ENCODE results near the gene CCNY.

Gene CCNY

DNA sequence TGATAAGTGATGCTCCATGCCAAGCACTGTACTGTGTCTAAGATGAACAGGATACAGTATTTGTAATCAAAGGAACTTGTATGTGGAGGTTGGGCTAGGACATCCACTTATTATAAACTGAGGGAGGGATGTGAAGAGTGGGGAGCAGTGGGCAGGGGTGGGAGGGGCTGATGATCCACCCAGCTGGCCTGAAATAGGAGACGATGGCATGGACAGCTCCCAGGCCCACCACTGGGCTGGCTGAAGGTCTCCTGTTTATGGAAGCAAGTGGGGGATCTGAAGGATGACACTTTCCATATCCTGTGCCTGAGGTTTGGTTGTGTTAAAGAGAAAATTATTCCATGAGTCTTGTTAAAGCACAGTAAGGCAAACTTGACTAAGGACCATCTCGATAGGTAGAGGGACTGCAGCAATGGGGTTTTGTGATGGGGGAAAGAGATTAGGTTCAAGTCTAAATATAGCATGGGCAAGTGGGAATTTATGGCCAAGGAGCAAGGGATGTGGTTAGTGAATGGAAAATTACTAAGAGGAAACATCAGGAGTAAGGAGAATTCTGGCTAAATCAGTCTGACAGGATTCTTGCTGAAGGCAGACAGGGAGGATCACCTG, 124.6 kb downstream of the CCNY start:
- Histone ChIP-seq H3K4me3 (ENCODE audit: low read length, poor library complexity, severe bottlenecking) (no peak overlapping the region), H3F3A (ENCODE audit: low read depth) (no peaks in the 10 kb centered on the region), H3K9ac (ENCODE audit: low read depth, low read length, poor library complexity, severe bottlenecking) (no peak overlapping the region), H2AFZ (ENCODE audit: low read length) (no peak overlapping the region), H3K9me2 (replicated peaks; ENCODE audit: low read depth, low read length) (no peaks in the 10 kb centered on the region), H3K4me1 (ENCODE audit: insufficient read depth, low read length, poor library complexity, severe bottlenecking) (peaks cover 37% of the 10 kb centered on the region), H3K79me2 (ENCODE audit: insufficient read depth, low read length) (peaks cover 100% of the 10 kb centered on the region), H3K4me2 (ENCODE audit: low read depth, low read length, poor library complexity, severe bottlenecking) (no peak overlapping the region), H4K20me1 (ENCODE audit: insufficient read depth, low read length, poor library complexity, severe bottlenecking) (peaks cover 57% of the 10 kb centered on the region), H3K9me3 (ENCODE audit: insufficient read depth, low read depth, low read length) (no peaks in the 10 kb centered on the region), H3K27me3 (ENCODE audit: insufficient read depth, low read length, poor library complexity, severe bottlenecking) (no peaks in the 10 kb centered on the region), H3K36me3 (ENCODE audit: insufficient read depth, low read length) (no peaks in the 10 kb centered on the region)
- no peak for TF ChIP-seq EZH2phosphoT487 (IDR thresholded peaks at IDR 0.05; ENCODE audit: borderline replicate concordance)
- TF ChIP-seq, protein P1, sequence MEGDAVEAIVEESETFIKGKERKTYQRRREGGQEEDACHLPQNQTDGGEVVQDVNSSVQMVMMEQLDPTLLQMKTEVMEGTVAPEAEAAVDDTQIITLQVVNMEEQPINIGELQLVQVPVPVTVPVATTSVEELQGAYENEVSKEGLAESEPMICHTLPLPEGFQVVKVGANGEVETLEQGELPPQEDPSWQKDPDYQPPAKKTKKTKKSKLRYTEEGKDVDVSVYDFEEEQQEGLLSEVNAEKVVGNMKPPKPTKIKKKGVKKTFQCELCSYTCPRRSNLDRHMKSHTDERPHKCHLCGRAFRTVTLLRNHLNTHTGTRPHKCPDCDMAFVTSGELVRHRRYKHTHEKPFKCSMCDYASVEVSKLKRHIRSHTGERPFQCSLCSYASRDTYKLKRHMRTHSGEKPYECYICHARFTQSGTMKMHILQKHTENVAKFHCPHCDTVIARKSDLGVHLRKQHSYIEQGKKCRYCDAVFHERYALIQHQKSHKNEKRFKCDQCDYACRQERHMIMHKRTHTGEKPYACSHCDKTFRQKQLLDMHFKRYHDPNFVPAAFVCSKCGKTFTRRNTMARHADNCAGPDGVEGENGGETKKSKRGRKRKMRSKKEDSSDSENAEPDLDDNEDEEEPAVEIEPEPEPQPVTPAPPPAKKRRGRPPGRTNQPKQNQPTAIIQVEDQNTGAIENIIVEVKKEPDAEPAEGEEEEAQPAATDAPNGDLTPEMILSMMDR (conservative IDR thresholded peaks at IDR 0.05; ENCODE audit: low read length), result no peak

DNA sequence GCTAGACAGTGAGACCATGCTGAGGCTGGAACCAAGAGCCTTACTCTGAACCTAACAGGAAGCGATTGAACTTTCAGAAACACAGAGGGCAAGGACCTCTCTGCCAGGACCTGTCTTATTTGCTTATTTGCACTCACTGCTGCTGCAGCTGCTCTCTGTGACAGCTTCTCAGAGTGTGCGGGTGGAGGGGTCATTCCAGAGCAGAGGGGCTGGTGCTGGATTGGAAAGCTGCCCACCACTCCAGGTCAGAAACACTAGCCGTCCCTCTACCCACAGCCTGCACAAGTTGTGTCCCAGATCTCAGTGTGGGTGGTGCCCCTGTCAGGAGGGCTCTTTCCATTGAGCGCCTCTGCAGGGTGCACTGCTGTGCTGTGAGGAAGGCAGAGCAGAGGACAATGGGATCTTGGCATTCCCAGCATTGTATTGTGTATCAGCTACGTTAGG, 126.2 kb downstream of the CCNY start:
- TF ChIP-seq, protein P1 (conservative IDR thresholded peaks at IDR 0.05; ENCODE audit: low read length), result no peak
- TF ChIP-seq EZH2phosphoT487 (IDR thresholded peaks at IDR 0.05; ENCODE audit: borderline replicate concordance), result no peak
- Histone ChIP-seq H3K27me3 (ENCODE audit: insufficient read depth, low read length, poor library complexity, severe bottlenecking) (no peaks in the 10 kb centered on the region), H3K9ac (ENCODE audit: low read depth, low read length, poor library complexity, severe bottlenecking) (no peak overlapping the region), H3K4me2 (ENCODE audit: low read depth, low read length, poor library complexity, severe bottlenecking) (no peak overlapping the region), H3K36me3 (ENCODE audit: insufficient read depth, low read length) (no peaks in the 10 kb centered on the region), H3K79me2 (ENCODE audit: insufficient read depth, low read length) (peaks cover 100% of the 10 kb centered on the region), H3K9me2 (replicated peaks; ENCODE audit: low read depth, low read length) (no peaks in the 10 kb centered on the region), H2AFZ (ENCODE audit: low read length) (no peak overlapping the region), H4K20me1 (ENCODE audit: insufficient read depth, low read length, poor library complexity, severe bottlenecking) (peaks cover 49% of the 10 kb centered on the region), H3F3A (ENCODE audit: low read depth) (no peaks in the 10 kb centered on the region), H3K9me3 (ENCODE audit: insufficient read depth, low read depth, low read length) (no peaks in the 10 kb centered on the region), H3K4me1 (ENCODE audit: insufficient read depth, low read length, poor library complexity, severe bottlenecking) (peaks cover 31% of the 10 kb centered on the region), H3K4me3 (ENCODE audit: low read length, poor library complexity, severe bottlenecking) (no peak overlapping the region)

DNA sequence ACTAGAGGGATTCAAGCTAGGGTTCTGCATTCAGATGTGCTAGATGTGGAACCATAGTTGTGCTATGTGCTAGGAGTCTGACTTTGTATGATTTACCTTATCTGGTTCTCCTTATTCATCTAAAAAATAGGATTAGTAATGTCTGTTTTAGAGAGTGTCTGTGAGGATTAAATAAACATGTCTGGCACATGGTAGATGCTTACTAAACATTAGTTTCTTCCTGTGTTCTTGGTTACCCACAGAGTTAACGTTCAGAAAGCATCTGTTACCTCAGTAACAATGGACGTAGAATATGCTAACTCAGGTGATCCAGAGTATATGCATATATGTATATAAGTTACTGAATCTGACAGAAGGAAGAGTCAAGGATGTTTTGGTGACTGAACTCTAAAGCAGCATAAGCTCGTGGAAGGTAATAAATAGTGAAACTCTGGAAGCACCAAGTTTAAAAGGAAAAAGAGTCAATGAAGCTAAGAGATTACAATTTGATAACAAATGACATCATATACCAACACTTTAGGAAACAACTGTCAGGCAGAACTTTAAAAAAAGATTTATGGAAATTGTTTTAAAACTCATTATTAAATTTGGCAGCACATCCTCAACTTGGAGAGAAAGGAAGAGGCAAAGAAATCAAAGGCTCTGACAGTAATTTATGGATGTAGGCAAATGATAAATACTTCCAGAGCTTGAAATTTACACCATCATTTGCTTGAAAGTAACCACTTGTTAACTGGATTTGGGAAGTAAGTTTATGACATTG, 127.0 kb downstream of the CCNY start:
- H3K9me3 ChIP-seq (ENCODE audit: insufficient read depth, low read depth, low read length), result no peaks in the 10 kb centered on the region
- H2AFZ ChIP-seq (ENCODE audit: low read length), result no peak overlapping the region
- peaks cover 100% of the 10 kb centered on the region for H3K79me2 ChIP-seq (ENCODE audit: insufficient read depth, low read length)
- no peaks in the 10 kb centered on the region for H3F3A ChIP-seq (ENCODE audit: low read depth)
- H3K27me3 ChIP-seq (ENCODE audit: insufficient read depth, low read length, poor library complexity, severe bottlenecking), result no peaks in the 10 kb centered on the region
- H3K4me2 ChIP-seq (ENCODE audit: low read depth, low read length, poor library complexity, severe bottlenecking), result no peak overlapping the region
- no peak for TF ChIP-seq EZH2phosphoT487 (IDR thresholded peaks at IDR 0.05; ENCODE audit: borderline replicate concordance)
- TF ChIP-seq, protein P1 (conservative IDR thresholded peaks at IDR 0.05; ENCODE audit: low read length), result no peak
- H4K20me1 ChIP-seq (ENCODE audit: insufficient read depth, low read length, poor library complexity, severe bottlenecking), result peaks cover 50% of the 10 kb centered on the region
- H3K4me3 ChIP-seq (ENCODE audit: low read length, poor library complexity, severe bottlenecking), result no peak overlapping the region
- no peak overlapping the region for H3K9ac ChIP-seq (ENCODE audit: low read depth, low read length, poor library complexity, severe bottlenecking)
- no peaks in the 10 kb centered on the region for H3K36me3 ChIP-seq (ENCODE audit: insufficient read depth, low read length)
- peaks cover 37% of the 10 kb centered on the region for H3K4me1 ChIP-seq (ENCODE audit: insufficient read depth, low read length, poor library complexity, severe bottlenecking)
- no peaks in the 10 kb centered on the region for H3K9me2 ChIP-seq (replicated peaks; ENCODE audit: low read depth, low read length)

Measured in Loucy (cell line).